Raji (cell line): ENCODE results near the gene PACS2.

Source experiments
- POLR2A ChIP-seq: IDR thresholded peaks from 2 replicates; pipeline ENCODE4 v1.6.1; 2011; ENCODE audit warnings: low read depth, low read length, control low read depth; ENCODE audit not compliant: insufficient read depth

The PACS2 gene

DNA sequence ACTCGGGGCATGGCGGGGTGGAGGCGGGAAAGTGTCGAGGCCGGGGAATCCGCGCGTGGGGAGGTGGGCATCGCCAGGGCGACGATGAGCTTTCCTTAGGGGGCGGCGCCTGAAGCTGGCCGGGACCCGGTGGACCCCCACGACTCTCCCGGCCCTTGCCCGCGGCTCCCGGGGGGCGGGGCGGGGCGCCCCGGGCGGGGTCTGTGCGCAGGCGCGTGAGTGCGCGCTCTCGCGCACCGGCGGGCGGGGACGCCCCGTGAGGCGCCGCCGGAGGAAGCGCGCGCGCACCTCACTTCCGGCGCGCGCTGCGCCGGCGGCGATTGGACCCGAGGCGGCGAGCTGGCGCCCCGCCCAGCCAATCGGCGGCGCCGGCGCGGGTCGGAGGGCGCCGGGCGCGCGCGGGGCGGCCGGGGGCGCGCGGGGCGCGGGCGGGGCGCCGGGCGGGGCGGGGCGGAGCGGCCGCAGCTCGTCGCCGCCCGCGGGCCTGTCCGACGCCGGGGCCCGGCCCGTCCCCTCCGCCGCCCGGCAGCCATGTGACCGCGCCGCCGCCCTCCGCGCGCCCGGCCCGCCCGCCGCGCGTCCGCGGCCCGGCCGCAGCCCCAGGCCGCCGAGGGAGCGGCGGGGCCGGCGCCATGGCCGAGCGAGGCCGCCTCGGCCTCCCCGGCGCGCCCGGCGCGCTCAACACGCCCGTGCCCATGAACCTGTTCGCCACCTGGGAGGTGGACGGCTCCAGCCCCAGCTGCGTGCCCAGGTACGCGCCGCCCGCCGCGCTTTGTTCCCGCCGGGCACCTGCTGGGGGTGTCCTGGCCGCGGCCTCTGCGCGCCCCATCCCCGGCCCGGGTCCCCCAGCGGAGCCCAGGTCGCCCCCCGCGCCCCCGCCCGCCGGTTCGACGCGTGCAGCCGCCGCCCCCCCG is at the start of gene PACS2:
PACS2 (plus strand) TSS at position 462 of the 914 bp plus-strand sequence; CDS start at position 633, 171 bp downstream.
- peak; percentile 32 for TF ChIP-seq POLR2A

DNA sequence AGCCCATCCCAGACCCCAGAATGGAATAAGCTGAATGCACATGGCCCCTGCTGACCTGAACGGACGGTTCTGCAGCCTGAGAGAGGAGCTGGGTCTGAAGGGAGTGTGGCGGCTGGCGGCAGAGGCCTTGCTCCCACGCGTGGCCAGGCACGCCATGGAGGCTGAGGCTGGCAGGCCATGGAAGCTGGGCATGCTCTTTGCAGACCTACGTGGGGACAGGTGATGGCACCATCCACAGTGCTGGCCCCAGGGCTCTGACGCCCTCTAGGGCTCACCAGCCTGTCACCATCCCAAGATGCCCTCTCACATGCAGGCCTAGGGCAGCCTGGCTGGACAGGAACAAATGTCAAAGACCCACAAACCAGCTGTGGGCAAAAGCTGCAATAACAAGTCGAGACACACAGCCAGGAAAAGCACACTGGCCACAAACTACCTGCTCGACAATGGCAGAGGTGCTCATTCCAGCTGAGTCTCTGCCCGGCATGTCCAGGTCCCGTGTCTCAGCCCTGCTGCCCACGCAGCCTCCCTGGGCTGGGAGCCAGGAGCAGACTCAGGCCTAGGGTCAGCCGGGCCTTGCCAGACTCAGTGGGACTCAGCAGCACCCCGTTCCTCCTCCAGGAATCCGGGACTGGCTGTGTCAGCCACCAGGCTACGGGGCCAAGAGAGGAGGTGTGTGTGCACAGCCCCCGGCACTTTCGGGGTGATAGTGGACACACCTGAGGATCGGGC is 46.6 kb upstream of the PACS2 start:
- no peak for TF ChIP-seq POLR2A

DNA sequence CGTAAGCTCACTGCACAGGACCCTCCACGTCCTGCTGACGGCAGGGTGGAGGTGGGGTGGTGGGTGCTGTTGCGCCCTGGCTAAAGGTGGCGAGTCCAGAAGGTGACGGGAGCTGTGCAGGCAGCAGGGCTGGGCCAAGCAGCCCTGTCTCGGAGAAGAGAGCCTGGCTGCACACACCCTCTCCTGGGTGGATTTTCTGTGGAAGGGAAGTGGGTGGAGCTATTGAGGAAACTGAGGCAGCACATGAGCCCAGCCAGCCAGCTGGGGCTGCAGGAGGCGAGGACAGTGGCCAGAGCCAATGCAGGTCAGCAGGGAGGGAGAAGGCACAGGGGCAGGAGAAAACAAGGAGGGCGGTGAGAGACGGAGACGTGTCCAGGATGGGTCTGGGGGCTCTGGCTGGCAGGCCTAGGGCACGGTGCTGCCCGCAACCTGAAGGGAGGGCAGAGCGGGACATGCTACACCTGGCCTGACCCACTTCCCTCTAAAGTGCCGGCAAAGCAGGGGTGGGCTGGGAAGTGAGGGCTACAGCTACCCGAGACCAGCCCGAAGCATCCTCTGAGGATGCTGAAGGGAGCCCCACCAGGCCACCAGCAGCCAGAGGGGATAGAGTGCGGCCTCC is 45.7 kb upstream of the PACS2 start:
- no peak for TF ChIP-seq POLR2A

DNA sequence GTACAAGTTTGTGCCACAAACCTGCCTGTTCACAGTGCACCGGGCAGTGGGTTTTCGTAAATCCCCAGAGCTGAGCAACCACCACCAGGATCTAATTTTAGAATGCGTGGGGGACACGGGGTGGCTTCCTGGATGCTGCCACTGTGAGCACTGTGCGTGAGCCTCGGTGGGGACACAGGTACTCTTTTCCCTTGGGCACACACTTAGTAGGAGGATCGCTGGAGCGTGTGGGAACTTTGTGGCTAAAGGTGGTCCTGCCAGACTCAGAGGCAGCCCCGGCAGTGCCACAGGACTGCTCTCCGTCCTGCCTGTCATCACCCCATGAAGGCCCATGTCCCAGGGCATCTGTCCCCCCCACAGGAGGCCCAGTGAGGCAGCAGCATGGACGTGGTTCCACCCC is 45.1 kb upstream of the PACS2 start:
- no peak for TF ChIP-seq POLR2A

DNA sequence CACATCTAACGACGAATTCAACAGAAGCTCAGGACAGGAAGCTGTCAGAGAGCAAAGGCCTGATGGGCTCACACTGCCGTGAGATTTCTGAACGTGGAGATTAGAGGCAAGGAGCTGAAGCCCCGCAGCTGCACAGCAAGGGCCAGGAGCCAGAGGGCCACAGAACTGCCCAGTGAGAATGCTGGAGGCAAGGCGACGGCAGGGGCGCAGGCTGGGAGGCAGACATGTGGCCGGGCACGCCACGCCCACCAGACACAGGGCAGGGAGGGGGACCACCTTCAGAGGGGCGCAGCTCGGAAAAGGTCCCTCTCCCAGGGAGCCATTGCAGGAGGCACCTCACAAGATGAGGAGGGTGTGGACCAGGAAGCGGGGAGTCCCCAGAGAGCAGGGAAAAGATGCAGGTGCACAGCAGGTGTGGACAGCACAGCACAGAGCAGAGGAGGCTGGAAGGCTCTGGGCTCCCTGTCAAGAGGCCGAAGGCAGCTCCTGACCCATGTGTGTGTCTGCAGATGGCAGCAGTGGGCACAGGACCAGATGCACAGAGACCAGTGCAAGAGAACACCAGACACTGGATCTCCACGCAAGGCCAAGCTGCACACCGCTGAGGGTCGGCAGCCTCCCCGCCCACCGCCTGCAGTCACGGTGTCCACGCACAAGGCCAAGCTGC is 43.2 kb upstream of the PACS2 start:
- TF ChIP-seq POLR2A, result no peak

DNA sequence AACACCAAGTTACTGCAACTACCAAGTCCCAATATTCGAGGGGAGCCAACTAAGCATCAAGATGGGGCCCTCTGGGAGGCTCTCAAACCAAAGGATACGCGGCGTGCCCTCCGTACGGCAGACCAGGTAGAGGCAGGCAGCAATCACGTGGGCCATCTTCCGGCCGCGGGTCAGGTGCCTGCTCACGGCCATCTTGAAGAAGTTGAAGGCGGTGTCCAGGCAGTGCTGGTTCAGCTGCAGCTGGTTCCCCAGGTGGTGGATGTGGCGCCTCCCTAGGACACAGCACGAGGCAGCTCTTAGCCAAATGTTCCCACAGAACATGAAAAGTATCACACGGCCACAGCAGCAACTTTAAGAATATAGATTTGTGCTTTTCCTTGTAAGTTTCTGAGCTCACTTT is 41.9 kb upstream of the PACS2 start:
- no peak for TF ChIP-seq POLR2A

DNA sequence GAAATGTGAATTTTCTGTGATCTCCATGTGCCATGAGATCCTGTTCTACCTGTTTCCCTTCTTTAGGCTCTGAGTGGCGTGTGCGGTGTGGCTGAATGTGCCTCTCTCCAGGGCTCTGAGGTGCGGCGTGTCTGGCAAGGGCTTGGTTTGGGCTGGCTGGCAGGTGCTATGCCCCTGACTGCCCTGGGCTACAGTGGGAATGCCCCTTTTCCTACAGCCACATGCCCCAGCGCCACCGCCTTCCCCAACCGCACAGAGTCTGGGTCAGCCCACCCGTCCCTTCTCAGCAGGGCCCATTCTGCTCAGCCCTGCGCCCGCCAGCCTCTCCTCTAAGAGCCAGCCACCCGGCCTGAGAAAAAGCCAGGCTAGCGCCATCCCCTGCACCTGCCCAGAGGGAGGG is 41.5 kb upstream of the PACS2 start:
- TF ChIP-seq POLR2A, result no peak

DNA sequence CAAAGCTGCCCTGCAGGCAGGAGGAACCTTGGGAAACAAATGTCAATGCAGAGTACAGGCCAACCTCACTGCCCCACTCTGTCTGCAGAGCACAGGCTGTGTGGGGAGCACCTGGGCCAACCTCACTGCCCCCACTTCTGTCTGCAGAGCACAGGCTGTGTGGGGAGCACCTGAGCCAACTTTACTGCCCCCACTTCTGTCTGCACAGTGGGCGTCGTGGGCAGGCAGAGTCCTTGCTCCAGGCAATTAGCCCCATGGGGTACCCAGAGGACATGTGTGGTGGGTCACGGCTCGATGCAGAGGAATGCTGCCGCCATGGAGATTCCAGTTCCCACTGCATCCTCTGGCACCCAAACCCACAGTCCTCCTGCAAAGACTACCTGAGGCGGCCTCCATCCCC is 39.9 kb upstream of the PACS2 start:
- TF ChIP-seq POLR2A, result no peak

DNA sequence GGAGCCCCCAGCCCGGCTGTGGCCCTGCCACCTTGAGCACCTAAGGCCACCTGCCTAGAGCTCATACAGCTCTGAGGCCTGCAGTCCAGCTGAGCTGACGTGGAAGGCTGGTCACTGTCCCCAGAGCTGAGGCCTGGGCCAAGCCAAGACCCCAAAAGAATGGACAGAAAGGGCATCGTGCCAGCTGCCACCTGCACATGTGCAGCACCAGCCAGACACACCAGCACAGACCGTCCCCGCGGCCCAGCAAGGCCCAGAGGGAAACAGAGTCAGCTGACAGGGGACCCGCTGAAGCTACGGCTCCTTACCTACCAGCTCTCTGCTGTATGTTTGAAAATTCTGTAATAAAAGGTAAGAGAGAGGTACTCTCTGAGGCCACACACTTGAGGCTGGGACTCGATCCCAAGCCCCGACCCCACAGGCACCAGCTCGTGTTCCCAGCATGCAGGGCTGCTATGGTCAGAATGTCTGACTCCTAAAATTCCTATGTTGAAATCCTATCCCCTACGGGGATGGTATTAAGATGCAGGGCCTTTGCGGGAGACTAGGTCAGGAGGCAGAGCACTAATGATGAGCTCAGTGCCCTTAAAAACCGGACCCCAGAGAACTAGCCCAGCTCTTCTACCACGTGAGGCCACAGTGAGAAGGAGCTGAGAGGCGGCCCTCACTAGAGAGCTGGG is 39.1 kb upstream of the PACS2 start:
- no peak for TF ChIP-seq POLR2A

DNA sequence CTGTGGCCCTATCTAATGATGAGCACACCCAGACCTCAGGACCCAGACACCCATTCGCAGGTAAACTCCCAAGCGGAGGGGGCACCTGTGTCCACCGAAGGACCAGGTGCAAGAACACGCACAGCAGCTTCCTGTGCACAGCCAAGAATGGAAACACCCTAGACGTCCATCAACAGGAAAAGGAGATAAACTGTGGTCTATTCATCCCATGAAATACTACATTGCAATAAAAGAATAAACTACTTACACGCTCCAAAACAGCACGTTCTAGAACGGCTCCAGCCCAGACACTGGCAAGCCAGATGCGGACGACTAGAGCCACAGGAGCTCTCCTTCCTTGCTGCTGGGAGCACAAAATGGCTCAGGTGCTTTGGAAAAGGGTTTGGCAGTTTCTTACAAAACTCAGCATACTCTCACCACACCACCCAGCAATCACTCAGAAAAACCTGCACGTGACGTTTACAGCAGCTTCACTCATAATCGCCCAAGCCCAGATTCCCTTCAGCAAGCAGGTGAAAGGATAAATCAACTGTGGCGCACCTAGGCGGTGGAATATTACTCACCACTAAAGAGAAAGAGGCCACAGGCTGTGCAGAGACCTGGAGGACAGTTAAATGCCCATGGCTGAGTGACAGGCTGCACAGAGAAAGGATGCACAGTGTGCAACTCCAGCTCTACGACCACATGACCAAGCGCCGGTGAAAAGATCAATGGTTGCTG is 34.7 kb upstream of the PACS2 start:
- TF ChIP-seq POLR2A, result no peak

DNA sequence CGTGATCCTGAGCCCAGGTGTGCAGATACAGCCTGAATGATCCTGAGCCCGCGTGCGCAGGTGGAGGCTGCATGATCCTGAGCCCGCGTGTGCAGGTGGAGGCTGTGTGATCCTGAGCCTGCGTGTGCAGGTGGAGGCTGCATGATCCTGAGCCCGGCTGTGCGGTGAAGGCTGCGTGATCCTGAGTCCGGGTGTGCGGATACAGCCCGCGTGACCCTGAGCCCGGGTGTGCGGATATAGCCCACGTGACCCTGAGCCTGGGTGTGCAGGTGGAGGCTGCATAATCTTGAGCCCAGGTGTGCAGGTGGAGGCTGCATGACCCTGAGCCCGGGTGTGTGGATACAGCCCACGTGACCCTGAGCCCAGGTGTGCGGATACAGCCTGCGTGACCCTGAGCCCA is 34.0 kb upstream of the PACS2 start:
- no peak for TF ChIP-seq POLR2A

DNA sequence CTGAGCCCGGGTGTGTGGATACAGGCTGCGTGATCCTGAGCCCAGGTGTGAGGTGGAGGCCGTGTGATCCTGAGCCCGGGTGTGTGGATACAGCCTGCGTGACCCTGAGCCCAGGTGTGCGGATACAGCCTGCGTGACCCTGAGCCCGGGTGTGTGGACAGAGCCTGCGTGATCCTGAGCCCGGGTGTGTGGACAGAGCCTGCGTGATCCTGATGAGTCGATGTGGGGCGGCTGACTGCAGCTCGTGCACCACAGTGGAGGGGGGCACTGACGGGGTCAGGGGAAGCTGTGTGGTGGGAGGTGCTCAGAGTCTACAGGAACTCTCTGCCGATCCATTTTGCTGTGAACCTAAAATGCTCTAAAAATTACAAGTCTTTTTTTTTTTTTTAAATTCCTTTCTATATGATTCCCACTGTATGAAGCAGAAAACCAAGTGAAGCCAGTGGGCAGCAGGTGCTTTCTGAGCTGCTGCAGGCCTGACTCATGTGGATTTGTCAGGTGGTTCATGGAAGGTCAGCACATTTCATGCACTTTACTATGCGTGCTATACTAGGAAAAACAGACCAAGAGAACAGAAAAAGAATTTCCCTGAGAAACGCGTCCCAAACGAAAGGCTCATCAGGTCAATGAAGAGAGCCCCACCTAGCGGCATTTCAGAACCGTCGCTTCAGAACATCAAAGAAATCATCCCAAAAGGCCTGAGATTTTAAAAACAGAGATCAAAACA is 33.0 kb upstream of the PACS2 start:
- TF ChIP-seq POLR2A, result no peak

DNA sequence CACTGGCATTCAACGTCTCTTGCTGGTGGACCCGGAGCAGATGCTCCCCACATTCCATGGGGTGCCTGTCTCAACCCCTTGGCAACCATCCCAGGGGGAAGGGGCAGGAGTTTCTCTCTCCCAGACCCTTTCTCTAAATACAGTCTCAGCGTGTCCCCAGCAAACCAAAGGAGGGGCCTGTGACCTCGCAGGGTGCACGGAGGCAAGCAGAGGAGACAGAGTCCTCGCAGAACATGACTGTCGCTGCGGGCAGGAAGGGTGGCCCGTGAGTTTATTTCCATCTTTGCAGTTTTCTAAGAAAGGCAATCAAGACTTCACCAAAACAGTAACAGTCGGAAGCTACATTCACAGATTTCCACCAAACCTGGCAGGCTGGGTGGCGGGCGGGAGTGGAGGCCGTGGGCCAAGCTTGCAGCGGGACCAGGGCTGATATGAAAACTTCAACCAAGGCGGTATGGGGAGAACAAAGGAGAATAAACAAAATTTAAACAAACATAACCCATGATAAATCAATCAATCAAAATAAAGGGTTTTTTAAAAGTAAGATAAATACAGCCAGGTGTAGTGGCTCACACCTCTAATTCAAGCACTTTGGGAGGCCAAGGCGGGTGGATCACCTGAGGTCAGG is 32.3 kb upstream of the PACS2 start:
- no peak for TF ChIP-seq POLR2A
